LNCaP clone FGC (cell line): ENCODE results near the gene DVL1.

Source experiments
- DNase-seq: peaks from one replicate; pipeline ENCODE4 v3.0.0-alpha.2; 2011; ENCODE audit warnings: low read depth
- H3K4me3 ChIP-seq: 2 replicates; pipeline ENCODE4 v1.5.1; 2011; ENCODE audit warnings: mild to moderate bottlenecking, low read depth, low read length, control low read depth
- TF ChIP-seq, protein P1 (sequence below): IDR thresholded peaks from 2 replicates; pipeline ENCODE4 v1.5.1; 2012; ENCODE audit warnings: mild to moderate bottlenecking; ENCODE audit not compliant: control insufficient read depth, insufficient read depth; ENCODE audit errors: extremely low read depth

Gene DVL1

DNA sequence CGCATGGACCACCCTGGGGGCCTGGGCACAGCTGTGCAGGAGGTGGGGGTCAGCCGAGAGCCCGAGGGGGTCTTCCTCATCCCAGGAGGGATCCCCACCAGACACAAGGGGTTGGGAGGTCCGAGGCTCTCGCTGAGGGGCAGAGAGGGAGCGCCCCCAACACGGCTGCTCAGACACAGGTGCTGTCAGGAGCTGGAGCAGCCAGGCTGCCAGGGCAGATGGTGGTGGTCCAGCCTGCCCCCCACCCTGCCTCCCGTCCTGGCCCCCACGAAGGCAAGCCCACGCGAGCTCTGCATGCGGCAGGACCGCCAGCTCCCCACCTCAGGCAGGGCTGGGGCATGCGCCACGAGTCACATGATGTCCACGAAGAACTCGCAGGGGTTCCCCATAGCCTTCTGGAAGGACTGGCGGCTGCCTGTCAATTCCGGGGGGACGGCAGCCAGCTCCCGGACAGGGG, 13.4 kb downstream of the DVL1 start:
- TF ChIP-seq, protein P1, sequence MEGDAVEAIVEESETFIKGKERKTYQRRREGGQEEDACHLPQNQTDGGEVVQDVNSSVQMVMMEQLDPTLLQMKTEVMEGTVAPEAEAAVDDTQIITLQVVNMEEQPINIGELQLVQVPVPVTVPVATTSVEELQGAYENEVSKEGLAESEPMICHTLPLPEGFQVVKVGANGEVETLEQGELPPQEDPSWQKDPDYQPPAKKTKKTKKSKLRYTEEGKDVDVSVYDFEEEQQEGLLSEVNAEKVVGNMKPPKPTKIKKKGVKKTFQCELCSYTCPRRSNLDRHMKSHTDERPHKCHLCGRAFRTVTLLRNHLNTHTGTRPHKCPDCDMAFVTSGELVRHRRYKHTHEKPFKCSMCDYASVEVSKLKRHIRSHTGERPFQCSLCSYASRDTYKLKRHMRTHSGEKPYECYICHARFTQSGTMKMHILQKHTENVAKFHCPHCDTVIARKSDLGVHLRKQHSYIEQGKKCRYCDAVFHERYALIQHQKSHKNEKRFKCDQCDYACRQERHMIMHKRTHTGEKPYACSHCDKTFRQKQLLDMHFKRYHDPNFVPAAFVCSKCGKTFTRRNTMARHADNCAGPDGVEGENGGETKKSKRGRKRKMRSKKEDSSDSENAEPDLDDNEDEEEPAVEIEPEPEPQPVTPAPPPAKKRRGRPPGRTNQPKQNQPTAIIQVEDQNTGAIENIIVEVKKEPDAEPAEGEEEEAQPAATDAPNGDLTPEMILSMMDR: no peak
- H3K4me3 ChIP-seq: no peak overlapping the region
- DNase-seq: no peak

DNA sequence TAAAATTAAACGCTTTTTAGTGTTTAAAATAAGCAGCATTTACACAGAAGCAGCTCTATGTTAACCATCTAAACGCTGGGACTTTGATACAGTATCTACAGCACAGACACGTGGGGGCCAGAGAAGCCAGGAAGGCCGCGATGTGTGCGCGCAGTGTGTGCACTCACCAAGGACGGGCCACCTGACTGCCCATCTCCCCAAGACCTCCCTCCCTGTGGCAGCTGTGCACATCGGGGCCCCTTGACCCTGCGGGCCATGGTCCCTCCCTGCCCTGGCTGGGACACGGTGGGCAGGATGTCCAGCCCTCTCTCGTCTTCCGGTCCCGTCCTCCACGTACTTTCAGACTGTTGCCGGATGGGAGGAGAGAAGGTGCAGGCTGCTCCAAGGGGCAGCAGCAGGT, 13.9 kb downstream of the DVL1 start:
- DNase-seq: no peak
- TF ChIP-seq, protein P1: no peak
- no peak overlapping the region for H3K4me3 ChIP-seq

DNA sequence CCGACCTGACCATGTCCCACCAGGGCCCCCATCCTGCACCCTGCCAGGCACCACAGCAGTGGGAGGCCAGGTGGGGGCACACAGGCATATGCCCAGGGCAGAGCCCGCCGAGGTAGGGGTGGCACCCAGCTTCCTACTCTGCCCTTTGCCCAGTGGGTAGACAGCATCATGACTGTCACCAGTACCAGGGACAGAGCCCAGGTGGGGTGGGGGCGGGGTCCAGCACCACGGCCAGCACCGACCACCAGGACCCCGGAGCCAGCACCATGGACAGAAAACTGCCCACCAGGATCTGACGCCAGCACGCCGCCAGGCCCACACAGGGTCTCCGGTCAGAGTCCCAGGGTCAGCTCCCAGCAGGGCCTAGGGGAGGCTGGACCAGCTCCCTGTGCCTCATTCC, 14.4 kb downstream of the DVL1 start:
- TF ChIP-seq, protein P1: no peak
- H3K4me3 ChIP-seq: no peak overlapping the region
- DNase-seq: no peak

DNA sequence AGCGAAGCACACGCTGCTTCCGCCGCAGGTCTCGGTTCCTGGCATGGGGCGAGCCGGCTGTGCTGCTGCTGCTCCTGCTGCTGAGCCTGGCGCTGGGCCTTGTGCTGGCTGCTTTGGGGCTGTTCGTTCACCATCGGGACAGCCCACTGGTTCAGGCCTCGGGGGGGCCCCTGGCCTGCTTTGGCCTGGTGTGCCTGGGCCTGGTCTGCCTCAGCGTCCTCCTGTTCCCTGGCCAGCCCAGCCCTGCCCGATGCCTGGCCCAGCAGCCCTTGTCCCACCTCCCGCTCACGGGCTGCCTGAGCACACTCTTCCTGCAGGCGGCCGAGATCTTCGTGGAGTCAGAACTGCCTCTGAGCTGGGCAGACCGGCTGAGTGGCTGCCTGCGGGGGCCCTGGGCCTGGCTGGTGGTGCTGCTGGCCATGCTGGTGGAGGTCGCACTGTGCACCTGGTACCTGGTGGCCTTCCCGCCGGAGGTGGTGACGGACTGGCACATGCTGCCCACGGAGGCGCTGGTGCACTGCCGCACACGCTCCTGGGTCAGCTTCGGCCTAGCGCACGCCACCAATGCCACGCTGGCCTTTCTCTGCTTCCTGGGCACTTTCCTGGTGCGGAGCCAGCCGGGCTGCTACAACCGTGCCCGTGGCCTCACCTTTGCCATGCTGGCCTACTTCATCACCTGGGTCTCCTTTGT, 15.5 kb downstream of the DVL1 start:
- TF ChIP-seq, protein P1: no peak
- DNase-seq: no peak
- no peak overlapping the region for H3K4me3 ChIP-seq

DNA sequence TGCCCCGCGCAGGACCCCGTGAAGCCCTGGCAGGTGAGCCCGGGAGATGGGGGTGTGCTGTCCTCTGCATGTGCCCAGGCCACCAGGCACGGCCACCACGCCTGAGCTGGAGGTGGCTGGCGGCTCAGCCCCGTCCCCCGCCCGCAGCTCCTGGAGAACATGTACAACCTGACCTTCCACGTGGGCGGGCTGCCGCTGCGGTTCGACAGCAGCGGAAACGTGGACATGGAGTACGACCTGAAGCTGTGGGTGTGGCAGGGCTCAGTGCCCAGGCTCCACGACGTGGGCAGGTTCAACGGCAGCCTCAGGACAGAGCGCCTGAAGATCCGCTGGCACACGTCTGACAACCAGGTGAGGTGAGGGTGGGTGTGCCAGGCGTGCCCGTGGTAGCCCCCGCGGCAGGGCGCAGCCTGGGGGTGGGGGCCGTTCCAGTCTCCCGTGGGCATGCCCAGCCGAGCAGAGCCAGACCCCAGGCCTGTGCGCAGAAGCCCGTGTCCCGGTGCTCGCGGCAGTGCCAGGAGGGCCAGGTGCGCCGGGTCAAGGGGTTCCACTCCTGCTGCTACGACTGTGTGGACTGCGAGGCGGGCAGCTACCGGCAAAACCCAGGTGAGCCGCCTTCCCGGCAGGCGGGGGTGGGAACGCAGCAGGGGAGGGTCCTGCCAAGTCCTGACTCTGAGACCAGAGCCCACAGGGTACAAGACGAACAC, 16.3 kb downstream of the DVL1 start:
- TF ChIP-seq, protein P1: no peak
- DNase-seq: no peak
- H3K4me3 ChIP-seq: no peak overlapping the region

DNA sequence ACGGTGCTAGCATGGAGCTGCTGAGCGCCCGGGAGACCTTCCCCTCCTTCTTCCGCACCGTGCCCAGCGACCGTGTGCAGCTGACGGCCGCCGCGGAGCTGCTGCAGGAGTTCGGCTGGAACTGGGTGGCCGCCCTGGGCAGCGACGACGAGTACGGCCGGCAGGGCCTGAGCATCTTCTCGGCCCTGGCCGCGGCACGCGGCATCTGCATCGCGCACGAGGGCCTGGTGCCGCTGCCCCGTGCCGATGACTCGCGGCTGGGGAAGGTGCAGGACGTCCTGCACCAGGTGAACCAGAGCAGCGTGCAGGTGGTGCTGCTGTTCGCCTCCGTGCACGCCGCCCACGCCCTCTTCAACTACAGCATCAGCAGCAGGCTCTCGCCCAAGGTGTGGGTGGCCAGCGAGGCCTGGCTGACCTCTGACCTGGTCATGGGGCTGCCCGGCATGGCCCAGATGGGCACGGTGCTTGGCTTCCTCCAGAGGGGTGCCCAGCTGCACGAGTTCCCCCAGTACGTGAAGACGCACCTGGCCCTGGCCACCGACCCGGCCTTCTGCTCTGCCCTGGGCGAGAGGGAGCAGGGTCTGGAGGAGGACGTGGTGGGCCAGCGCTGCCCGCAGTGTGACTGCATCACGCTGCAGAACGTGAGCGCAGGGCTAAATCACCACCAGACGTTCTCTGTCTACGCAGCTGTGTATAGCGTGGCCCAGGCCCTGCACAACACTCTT, 17.0 kb downstream of the DVL1 start:
- TF ChIP-seq, protein P1: no peak
- no peak overlapping the region for H3K4me3 ChIP-seq
- DNase-seq: no peak
